Vagina (tissue), 2 donors: ENCODE results near the gene NUSAP1. TPM values are rescaled to one million over a fixed set of nuclear protein-coding genes. Genes with fewer than 3 reads are reported as not detected.
A peak's percentile ranks its signal among the peaks of the same experiment; 100 is the strongest.

ENCODE experiments used
- DNase-seq, 2 donors: peaks; one replicate each; pipeline ENCODE4 v3.0.0-alpha.2; 2017; ENCODE audit errors: extremely low spot score in 2 of 2
- H3K27ac ChIP-seq: fragments of 200-600 bp; sonication (generic); one replicate; pipeline ENCODE4 v1.5.1; 2019
- H3K27me3 ChIP-seq: fragments of 200-600 bp; sonication (generic); one replicate; pipeline ENCODE4 v1.5.1; 2019
- H3K36me3 ChIP-seq, 2 donors: fragments of 200-600 bp; sonication (generic); one replicate each; pipeline ENCODE4 v1.5.1; 2017 to 2019
- H3K4me1 ChIP-seq: fragments of 200-600 bp; sonication (generic); one replicate; pipeline ENCODE4 v1.5.1; 2019
- H3K4me3 ChIP-seq, 2 donors: fragments of 200-600 bp; sonication (generic); 1 replicate in 1 of 2; 2 replicates in 1 of 2; pipeline ENCODE4 v1.5.1; 2016 to 2019
- H3K9me3 ChIP-seq: fragments of 200-600 bp; sonication (generic); one replicate; pipeline ENCODE4 v1.5.1; 2019
- CTCF ChIP-seq, 3 experiments: fragments of 450-650 bp in 2 of 3; fragments of 200-600 bp in 1 of 3; sonication (generic) in 1 of 3; IDR thresholded peaks; one replicate each; pipeline ENCODE4 v1.5.1; 2017 to 2019; ENCODE audit warnings: antibody characterized with exemption in 3 of 3, mild to moderate bottlenecking in 2 of 3, moderate library complexity in 2 of 3
- POLR2A ChIP-seq, 2 donors: fragments of 450-650 bp; IDR thresholded peaks; one replicate each; pipeline ENCODE4 v1.6.1; 2017; ENCODE audit warnings: antibody characterized with exemption in 2 of 2, mild to moderate bottlenecking in 2 of 2, moderate library complexity in 2 of 2
- POLR2AphosphoS5 ChIP-seq, 2 donors: sonication (generic); formaldehyde crosslinking; IDR thresholded peaks; one replicate each; pipeline ENCODE4 v1.9.0; 2017; ENCODE audit warnings: antibody characterized with exemption in 2 of 2, mild to moderate bottlenecking in 2 of 2, low read depth in 1 of 2; ENCODE audit not compliant: insufficient read depth in 1 of 2
- intact Hi-C: fragments of 100-400 bp; cut with DNase I; formaldehyde crosslinking; loops from one replicate; pipeline ENCODE4 v1.15.1; 2023
- total RNA-seq: library from RNA; depleted of rRNA; stranded (reverse); fragments of >200 nt; gene quantifications from one replicate; pipeline ENCODE4 v1.2.3, GENCODE V29; 2016

NUSAP1 gene
- total RNA-seq, 1 donor from 2014 or later: 16.9 TPM

- Histone ChIP-seq H3K27ac (peak overlapping the region; percentile 90), H3K4me3 (peak overlapping the region; percentile 67 to 82), H3K4me1 (peaks cover 41% of the 10 kb centered on the region), H3K9me3 (no peaks in the 10 kb centered on the region), H3K36me3 (peaks cover 3 to 38% of the 10 kb centered on the region in 2 donors), H3K27me3 (no peaks in the 10 kb centered on the region)
- intact Hi-C loops: no loop called here
- DNase-seq: no peak
- no peak for TF ChIP-seq CTCF (IDR thresholded peaks at IDR 0.05)
- TF ChIP-seq POLR2AphosphoS5 (IDR thresholded peaks at IDR 0.05; ENCODE audit: insufficient read depth in 1 of 2, low read depth in 1 of 2): no peak
- no peak for TF ChIP-seq POLR2A (IDR thresholded peaks at IDR 0.05)
Observed at GRCh38 chr15:41285285-41285684, 47.4 kb upstream of the NUSAP1 start.

GRCh38 chr15:41286665-41287333 lies 45.9 kb upstream of the NUSAP1 start:
- Histone ChIP-seq H3K4me1 (peaks cover 36% of the 10 kb centered on the region), H3K36me3 (peaks cover 3 to 38% of the 10 kb centered on the region in 2 donors), H3K4me3 (no peak overlapping the region), H3K27ac (no peak overlapping the region), H3K9me3 (no peaks in the 10 kb centered on the region), H3K27me3 (no peaks in the 10 kb centered on the region)
- intact Hi-C loops: no loop called here
- no peak for DNase-seq
- TF ChIP-seq POLR2AphosphoS5 (IDR thresholded peaks at IDR 0.05; ENCODE audit: insufficient read depth in 1 of 2, low read depth in 1 of 2) (no peak), CTCF (IDR thresholded peaks at IDR 0.05) (no peak), POLR2A (IDR thresholded peaks at IDR 0.05) (no peak)

GRCh38 chr15:41288464-41288863 lies 44.2 kb upstream of the NUSAP1 start:
- intact Hi-C loops: no loop called here
- H3K9me3 ChIP-seq: no peaks in the 10 kb centered on the region
- H3K4me1 ChIP-seq: peaks cover 23% of the 10 kb centered on the region
- H3K36me3 ChIP-seq: peaks cover 3 to 38% of the 10 kb centered on the region in 2 donors
- H3K27me3 ChIP-seq: no peaks in the 10 kb centered on the region
- H3K4me3 ChIP-seq: no peak overlapping the region
- H3K27ac ChIP-seq: no peak overlapping the region
- TF ChIP-seq POLR2A (IDR thresholded peaks at IDR 0.05) (no peak), POLR2AphosphoS5 (IDR thresholded peaks at IDR 0.05; ENCODE audit: insufficient read depth in 1 of 2, low read depth in 1 of 2) (no peak), CTCF (IDR thresholded peaks at IDR 0.05) (no peak)
- DNase-seq: no peak

GRCh38 chr15:41289953-41290352 lies 42.7 kb upstream of the NUSAP1 start:
- H3K4me1 ChIP-seq: peaks cover 20% of the 10 kb centered on the region
- no peak overlapping the region for H3K4me3 ChIP-seq
- TF ChIP-seq POLR2AphosphoS5 (IDR thresholded peaks at IDR 0.05; ENCODE audit: insufficient read depth in 1 of 2, low read depth in 1 of 2) (no peak), CTCF (IDR thresholded peaks at IDR 0.05) (no peak), POLR2A (IDR thresholded peaks at IDR 0.05) (no peak)
- DNase-seq: no peak
- no peak overlapping the region for H3K27ac ChIP-seq
- H3K36me3 ChIP-seq: peaks cover 3 to 38% of the 10 kb centered on the region in 2 donors
- H3K9me3 ChIP-seq: no peaks in the 10 kb centered on the region
- intact Hi-C loops: no loop called here
- no peaks in the 10 kb centered on the region for H3K27me3 ChIP-seq

GRCh38 chr15:41291065-41291631 lies 41.5 kb upstream of the NUSAP1 start:
- H3K27me3 ChIP-seq: no peaks in the 10 kb centered on the region
- peaks cover 12% of the 10 kb centered on the region for H3K4me1 ChIP-seq
- no peak for DNase-seq
- no peak overlapping the region for H3K4me3 ChIP-seq
- peaks cover 3 to 31% of the 10 kb centered on the region in 2 donors for H3K36me3 ChIP-seq
- TF ChIP-seq POLR2AphosphoS5 (IDR thresholded peaks at IDR 0.05; ENCODE audit: insufficient read depth in 1 of 2, low read depth in 1 of 2): no peak
- TF ChIP-seq CTCF (IDR thresholded peaks at IDR 0.05): no peak
- no peak for TF ChIP-seq POLR2A (IDR thresholded peaks at IDR 0.05)
- H3K9me3 ChIP-seq: no peaks in the 10 kb centered on the region
- intact Hi-C loops: no loop called here
- no peak overlapping the region for H3K27ac ChIP-seq
